Airway epithelial cell (primary cell): ENCODE measurements around the gene DUSP12. TPM values are rescaled to one million over a fixed set of nuclear protein-coding genes. Genes with fewer than 3 reads are reported as not detected.

ENCODE experiments used
- total RNA-seq: library from RNA; depleted of rRNA; stranded (reverse); fragments of >200 nt; gene quantifications from 2 replicates; pipeline ENCODE4 v1.2.3, GENCODE V29; 2015

DUSP12 gene
- 22.7 and 24.1 TPM in 2 replicates for total RNA-seq

DNA sequence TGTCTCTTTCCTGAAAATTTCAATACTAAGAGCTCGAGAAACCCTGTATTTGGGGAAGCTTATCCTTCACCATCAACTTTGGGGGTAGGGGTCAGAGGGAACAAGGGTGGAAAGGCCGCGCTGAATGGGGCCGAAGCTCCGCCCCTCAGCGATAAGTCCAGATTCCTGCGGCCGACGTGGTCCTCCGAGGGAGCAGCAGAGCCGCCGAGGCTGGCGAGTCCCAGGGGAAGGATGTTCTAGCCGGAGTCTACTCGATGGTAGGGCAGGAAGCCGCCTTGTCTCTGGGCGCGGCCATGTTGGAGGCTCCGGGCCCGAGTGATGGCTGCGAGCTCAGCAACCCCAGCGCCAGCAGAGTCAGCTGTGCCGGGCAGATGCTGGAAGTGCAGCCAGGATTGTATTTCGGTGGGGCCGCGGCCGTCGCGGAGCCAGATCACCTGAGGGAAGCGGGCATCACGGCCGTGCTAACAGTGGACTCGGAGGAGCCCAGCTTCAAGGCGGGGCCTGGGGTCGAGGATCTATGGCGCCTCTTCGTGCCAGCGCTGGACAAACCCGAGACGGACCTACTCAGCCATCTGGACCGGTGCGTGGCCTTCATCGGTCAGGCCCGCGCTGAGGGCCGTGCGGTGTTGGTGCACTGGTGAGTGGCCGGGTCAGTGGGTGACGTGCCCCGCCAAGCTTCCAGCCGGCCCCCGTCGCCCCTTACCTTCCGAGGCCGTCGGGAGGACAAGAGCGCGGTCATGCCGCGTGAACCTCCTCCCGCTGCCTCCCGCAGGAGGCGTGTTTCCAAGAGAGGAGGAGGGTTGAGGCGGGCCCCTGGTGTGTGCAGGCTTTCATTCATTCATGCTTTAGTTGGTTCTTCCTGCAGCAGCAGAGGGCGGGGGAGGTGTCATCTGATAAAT is at the start of gene DUSP12:
Gene DUSP12, plus strand, starts transcription at position 278 of the 899 bp plus-strand sequence. Its CDS starts 16 bp downstream, at position 294.

GRCh38 chr1:161706482-161707347 is 42.9 kb upstream of the DUSP12 start, which contains the start of gene FCRLA:
Gene FCRLA, plus strand, starts transcription at chr1:161707229. Its CDS starts 36 bp downstream, at chr1:161707265.

DNA sequence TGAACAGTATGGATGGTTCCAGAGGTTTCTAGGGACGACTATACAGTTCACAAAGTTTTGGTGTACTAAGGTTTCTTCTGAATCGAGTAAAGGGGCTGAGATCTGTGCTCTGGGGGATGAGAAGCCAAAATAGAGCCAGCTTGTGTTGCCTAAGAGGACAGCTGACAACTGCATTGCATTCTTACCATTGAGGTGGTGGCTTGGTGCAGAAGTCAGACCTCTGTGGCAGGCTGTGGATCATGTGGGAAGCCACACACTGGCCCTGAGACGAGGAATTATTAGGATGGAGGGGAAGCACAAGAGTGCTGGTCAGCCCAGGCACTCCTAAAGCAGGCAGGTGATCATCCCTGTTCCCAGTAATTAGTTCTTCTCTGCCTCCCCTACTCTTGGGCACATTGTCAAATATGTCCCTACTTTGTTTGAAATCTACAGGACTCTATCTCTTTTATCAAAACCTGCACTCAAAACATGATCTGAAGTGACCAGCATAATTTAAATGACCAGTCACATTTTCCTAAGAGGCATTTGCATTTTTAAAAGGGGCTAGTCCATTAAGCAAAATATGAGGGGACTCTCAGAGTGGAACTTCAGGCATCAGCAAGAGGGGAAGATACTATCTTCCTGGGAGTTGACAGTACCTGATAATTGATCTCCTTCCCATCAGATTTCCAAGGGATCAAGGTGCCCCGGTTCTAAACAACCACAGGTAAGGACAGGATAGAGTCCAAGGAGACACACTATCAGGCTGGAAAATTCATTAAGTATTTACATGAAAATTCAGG is 28.4 kb upstream of the DUSP12 start, which contains the start of gene FCRLB:
Gene FCRLB, plus strand, starts transcription at position 589 of the 782 bp plus-strand sequence. CDS start 1,129 bp downstream, outside the sequence.

DNA sequence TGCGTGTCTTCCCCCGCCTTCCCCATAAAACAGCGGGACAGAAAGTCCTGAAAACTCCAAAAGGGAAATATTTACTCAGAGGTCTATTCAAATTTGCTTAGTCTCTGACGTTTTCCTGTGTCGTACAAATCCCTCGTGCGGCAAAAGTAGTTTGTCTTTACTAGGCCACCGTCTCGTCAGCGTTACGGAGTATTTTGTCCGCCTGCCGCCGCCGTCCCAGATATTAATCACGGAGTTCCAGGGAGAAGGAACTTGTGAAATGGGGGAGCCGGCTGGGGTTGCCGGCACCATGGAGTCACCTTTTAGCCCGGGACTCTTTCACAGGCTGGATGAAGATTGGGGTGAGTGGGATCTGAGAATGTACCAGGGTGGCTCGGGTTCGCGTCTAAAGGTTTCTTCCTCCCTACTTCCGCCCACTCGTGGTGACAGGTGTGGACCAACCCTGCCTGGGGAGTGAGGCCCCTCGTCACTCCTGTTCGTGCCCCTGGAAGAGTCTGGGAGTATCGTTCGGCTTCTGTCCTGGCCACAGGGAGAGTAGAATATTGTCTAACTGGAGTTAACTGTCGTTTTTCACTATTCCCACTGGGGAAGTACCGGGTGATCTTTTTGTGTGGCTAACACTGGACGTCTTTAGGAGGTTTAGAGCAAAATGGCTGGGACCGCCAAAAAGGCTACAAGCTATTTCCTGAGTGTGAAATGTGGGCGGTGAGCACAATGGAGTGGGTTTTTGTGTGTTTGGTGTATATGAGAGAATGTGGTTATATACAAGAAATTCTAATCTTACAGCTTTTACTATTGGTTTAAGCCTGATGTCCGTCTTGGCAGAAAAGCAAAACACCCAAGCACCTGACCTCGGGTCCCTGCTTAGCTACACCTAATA is 16.8 kb downstream of the DUSP12 start, which contains the start of gene ATF6:
Gene ATF6, plus strand, starts transcription at position 219 of the 880 bp plus-strand sequence. Its CDS starts 41 bp downstream, at position 260.

Other genes with a start within 250 kb of the DUSP12 start
- gene FCGR2A, start 244.3 kb upstream of the DUSP12 start, total RNA-seq = 0.35 TPM in 1 of 2 replicates, not detected in the other
- gene HSPA6, start 225.2 kb upstream of the DUSP12 start, total RNA-seq = 0.19 and 0.21 TPM in 2 replicates
- gene FCGR3A, start 200.0 kb upstream of the DUSP12 start, total RNA-seq = not detected in 2 replicates
- not detected in 2 replicates for gene FCGR3B, start 118.6 kb upstream of the DUSP12 start, total RNA-seq
- gene FCGR2B, start 86.6 kb upstream of the DUSP12 start, total RNA-seq = not detected in 2 replicates
- gene FCRLA, start 42.6 kb upstream of the DUSP12 start, total RNA-seq = 0.21 TPM in 1 of 2 replicates, not detected in the other
- gene FCRLB, start 28.2 kb upstream of the DUSP12 start, total RNA-seq = 1.6 and 2.7 TPM in 2 replicates
- 12.4 and 17.0 TPM in 2 replicates for gene ATF6, start 16.5 kb downstream of the DUSP12 start, total RNA-seq